Measurements from ENCODE around the gene PSD2. TPM values are rescaled to one million over a fixed set of nuclear protein-coding genes. Genes with fewer than 3 reads are reported as not detected.
A peak's percentile ranks its signal among the peaks of the same experiment; 100 is the strongest.

Gene PSD2
- total and polyA plus RNA-seq, 2 of the 13 experiments (the other 11 are each of a cell fraction or from before 2014, with no cell fraction given), result 0.07 TPM; not detected in 1

DNA sequence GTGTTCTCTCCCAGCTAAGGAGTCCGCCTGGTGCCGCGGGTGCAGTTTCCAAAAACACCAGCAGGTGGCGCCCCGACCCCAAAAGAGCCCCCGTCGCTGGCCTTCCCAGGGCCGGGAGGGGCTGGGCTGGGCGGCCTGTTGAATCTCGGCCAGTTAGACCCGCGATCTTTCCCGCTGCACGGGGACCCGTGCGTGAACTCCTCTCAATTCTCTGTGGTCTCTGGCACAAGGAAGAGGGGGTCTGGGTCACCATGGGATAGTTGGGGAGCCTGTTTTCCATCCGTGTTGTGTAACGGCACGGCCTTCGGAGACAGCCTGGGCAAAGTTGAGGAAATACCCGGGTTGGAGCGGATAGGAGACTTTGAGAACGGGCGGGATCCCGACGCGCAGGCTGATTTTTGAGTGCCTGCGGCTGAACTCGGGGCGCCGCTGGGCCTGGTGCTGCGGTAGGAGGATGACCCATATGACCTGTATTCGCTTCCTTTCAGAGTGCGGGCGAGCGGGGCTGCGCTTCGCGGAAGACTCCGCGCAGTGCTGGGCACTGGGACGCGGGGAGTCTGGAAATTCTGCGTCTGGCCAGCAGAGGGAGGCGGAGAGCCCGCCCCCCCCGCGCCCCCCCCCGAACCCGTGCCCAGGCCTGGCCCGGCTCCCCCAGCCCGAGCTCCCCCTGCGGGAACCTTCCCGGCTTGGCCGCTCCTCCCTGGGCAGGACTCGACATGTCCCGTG, 7.9 kb upstream of the PSD2 start (continued):
- TF ChIP-seq HOXA3 (CRISPR knock-in tag; IDR thresholded peaks at IDR 0.05) (no peak), SP5 (CRISPR knock-in tag; IDR thresholded peaks at IDR 0.05; ENCODE audit: borderline replicate concordance, low read depth) (no peak), PRPF4 (IDR thresholded peaks at IDR 0.05; ENCODE audit: low read depth, low read length, poor library complexity, severe bottlenecking) (no peak), SNAPC2 (CRISPR knock-in tag; IDR thresholded peaks at IDR 0.05) (no peak), PCBP1 (IDR thresholded peaks at IDR 0.05; ENCODE audit: borderline replicate concordance, low read depth, low read length) (0 out of 2 replicates have a peak, but pooled peaks have one; percentile 16), ZNF143 (CRISPR knock-in tag; IDR thresholded peaks at IDR 0.05) (no peak), ZBTB20 (CRISPR knock-in tag; IDR thresholded peaks at IDR 0.05; ENCODE audit: borderline replicate concordance, low read depth) (no peak), KDM6A (CRISPR knock-in tag; IDR thresholded peaks at IDR 0.05; ENCODE audit: low read depth) (no peak), ZNF737 (CRISPR knock-in tag; IDR thresholded peaks at IDR 0.05; ENCODE audit: borderline replicate concordance) (no peak), TOE1 (CRISPR knock-in tag; IDR thresholded peaks at IDR 0.05) (no peak), SMYD3 (CRISPR knock-in tag; IDR thresholded peaks at IDR 0.05) (no peak), TAF15 (IDR thresholded peaks at IDR 0.05; ENCODE audit: low read depth, low read length, poor library complexity, severe bottlenecking) (no peak), ZNF543 (CRISPR knock-in tag; IDR thresholded peaks at IDR 0.05) (no peak), NFKB2 (CRISPR knock-in tag; IDR thresholded peaks at IDR 0.05; ENCODE audit: borderline replicate concordance) (0 out of 2 replicates have a peak, but pooled peaks have one; percentile 29), HNRNPLL (IDR thresholded peaks at IDR 0.05; ENCODE audit: low read depth, low read length, poor library complexity, severe bottlenecking) (no peak), ZBTB21 (CRISPR knock-in tag; IDR thresholded peaks at IDR 0.05) (no peak)
- TF ChIP-seq, protein P1, sequence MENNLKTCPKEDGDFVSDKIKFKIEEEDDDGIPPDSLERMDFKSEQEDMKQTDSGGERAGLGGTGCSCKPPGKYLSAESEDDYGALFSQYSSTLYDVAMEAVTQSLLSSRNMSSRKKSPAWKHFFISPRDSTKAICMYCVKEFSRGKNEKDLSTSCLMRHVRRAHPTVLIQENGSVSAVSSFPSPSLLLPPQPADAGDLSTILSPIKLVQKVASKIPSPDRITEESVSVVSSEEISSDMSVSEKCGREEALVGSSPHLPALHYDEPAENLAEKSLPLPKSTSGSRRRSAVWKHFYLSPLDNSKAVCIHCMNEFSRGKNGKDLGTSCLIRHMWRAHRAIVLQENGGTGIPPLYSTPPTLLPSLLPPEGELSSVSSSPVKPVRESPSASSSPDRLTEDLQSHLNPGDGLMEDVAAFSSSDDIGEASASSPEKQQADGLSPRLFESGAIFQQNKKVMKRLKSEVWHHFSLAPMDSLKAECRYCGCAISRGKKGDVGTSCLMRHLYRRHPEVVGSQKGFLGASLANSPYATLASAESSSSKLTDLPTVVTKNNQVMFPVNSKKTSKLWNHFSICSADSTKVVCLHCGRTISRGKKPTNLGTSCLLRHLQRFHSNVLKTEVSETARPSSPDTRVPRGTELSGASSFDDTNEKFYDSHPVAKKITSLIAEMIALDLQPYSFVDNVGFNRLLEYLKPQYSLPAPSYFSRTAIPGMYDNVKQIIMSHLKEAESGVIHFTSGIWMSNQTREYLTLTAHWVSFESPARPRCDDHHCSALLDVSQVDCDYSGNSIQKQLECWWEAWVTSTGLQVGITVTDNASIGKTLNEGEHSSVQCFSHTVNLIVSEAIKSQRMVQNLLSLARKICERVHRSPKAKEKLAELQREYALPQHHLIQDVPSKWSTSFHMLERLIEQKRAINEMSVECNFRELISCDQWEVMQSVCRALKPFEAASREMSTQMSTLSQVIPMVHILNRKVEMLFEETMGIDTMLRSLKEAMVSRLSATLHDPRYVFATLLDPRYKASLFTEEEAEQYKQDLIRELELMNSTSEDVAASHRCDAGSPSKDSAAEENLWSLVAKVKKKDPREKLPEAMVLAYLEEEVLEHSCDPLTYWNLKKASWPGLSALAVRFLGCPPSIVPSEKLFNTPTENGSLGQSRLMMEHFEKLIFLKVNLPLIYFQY (CRISPR knock-in tag; IDR thresholded peaks at IDR 0.05; ENCODE audit: borderline replicate concordance), result no peak
- TF ChIP-seq, protein P2, sequence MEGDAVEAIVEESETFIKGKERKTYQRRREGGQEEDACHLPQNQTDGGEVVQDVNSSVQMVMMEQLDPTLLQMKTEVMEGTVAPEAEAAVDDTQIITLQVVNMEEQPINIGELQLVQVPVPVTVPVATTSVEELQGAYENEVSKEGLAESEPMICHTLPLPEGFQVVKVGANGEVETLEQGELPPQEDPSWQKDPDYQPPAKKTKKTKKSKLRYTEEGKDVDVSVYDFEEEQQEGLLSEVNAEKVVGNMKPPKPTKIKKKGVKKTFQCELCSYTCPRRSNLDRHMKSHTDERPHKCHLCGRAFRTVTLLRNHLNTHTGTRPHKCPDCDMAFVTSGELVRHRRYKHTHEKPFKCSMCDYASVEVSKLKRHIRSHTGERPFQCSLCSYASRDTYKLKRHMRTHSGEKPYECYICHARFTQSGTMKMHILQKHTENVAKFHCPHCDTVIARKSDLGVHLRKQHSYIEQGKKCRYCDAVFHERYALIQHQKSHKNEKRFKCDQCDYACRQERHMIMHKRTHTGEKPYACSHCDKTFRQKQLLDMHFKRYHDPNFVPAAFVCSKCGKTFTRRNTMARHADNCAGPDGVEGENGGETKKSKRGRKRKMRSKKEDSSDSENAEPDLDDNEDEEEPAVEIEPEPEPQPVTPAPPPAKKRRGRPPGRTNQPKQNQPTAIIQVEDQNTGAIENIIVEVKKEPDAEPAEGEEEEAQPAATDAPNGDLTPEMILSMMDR (CRISPR knock-in tag; IDR thresholded peaks at IDR 0.05), result peak; percentile 95
- TF ChIP-seq, protein P3, sequence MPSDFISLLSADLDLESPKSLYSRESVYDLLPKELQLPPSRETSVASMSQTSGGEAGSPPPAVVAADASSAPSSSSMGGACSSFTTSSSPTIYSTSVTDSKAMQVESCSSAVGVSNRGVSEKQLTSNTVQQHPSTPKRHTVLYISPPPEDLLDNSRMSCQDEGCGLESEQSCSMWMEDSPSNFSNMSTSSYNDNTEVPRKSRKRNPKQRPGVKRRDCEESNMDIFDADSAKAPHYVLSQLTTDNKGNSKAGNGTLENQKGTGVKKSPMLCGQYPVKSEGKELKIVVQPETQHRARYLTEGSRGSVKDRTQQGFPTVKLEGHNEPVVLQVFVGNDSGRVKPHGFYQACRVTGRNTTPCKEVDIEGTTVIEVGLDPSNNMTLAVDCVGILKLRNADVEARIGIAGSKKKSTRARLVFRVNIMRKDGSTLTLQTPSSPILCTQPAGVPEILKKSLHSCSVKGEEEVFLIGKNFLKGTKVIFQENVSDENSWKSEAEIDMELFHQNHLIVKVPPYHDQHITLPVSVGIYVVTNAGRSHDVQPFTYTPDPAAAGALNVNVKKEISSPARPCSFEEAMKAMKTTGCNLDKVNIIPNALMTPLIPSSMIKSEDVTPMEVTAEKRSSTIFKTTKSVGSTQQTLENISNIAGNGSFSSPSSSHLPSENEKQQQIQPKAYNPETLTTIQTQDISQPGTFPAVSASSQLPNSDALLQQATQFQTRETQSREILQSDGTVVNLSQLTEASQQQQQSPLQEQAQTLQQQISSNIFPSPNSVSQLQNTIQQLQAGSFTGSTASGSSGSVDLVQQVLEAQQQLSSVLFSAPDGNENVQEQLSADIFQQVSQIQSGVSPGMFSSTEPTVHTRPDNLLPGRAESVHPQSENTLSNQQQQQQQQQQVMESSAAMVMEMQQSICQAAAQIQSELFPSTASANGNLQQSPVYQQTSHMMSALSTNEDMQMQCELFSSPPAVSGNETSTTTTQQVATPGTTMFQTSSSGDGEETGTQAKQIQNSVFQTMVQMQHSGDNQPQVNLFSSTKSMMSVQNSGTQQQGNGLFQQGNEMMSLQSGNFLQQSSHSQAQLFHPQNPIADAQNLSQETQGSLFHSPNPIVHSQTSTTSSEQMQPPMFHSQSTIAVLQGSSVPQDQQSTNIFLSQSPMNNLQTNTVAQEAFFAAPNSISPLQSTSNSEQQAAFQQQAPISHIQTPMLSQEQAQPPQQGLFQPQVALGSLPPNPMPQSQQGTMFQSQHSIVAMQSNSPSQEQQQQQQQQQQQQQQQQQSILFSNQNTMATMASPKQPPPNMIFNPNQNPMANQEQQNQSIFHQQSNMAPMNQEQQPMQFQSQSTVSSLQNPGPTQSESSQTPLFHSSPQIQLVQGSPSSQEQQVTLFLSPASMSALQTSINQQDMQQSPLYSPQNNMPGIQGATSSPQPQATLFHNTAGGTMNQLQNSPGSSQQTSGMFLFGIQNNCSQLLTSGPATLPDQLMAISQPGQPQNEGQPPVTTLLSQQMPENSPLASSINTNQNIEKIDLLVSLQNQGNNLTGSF (CRISPR knock-in tag; IDR thresholded peaks at IDR 0.05), result no peak

All from HepG2 (cell line).